Naive B cell (primary cell): ENCODE results near the gene FAP. TPM values are rescaled to one million over a fixed set of nuclear protein-coding genes. Genes with fewer than 3 reads are reported as not detected.

Experiments
- ATAC-seq, 2 donors: fragments of 150-1000 bp; cut with Tn5 transposase; 2 replicates each; pipeline ENCODE4 v1.10.0; 2021; ENCODE audit warnings: low read depth in 2 of 2, mild to moderate bottlenecking in 2 of 2, moderate library complexity in 2 of 2
- DNase-seq: peaks from one replicate; pipeline ENCODE4 v3.0.0; 2022
- H3K27ac Mint-ChIP-seq, 6 donors: one replicate each; pipeline ENCODE4 v1.8.0; 2020 to 2022; ENCODE audit warnings: mild to moderate bottlenecking in 6 of 6, mixed read lengths in 6 of 6, moderate library complexity in 5 of 6, inconsistent platforms in 2 of 6
- H3K27me3 Mint-ChIP-seq, 3 donors: one replicate each; pipeline ENCODE4 v1.8.0; 2021 to 2022; ENCODE audit warnings: mixed read lengths in 3 of 3, mild to moderate bottlenecking in 1 of 3
- H3K36me3 Mint-ChIP-seq, 2 donors: one replicate each; pipeline ENCODE4 v1.8.0; 2020 to 2022; ENCODE audit warnings: mixed read lengths in 2 of 2, inconsistent platforms in 1 of 2, mild to moderate bottlenecking in 1 of 2
- H3K4me1 Mint-ChIP-seq, 3 donors: one replicate each; pipeline ENCODE4 v1.8.0; 2020 to 2022; ENCODE audit warnings: mixed read lengths in 3 of 3, inconsistent platforms in 1 of 3, mild to moderate bottlenecking in 1 of 3, moderate library complexity in 1 of 3
- H3K4me3 Mint-ChIP-seq, 8 donors: one replicate each; pipeline ENCODE4 v1.8.0; 2020 to 2022; ENCODE audit warnings: mild to moderate bottlenecking in 8 of 8, mixed read lengths in 8 of 8, moderate library complexity in 8 of 8, inconsistent platforms in 2 of 8
- H3K9me3 Mint-ChIP-seq, 7 donors: one replicate each; pipeline ENCODE4 v1.8.0; 2020 to 2022; ENCODE audit warnings: mixed read lengths in 7 of 7, mild to moderate bottlenecking in 5 of 7, inconsistent platforms in 2 of 7, moderate library complexity in 1 of 7
- polyA plus RNA-seq, 6 donors: library from polyadenylated mRNA; unstranded; fragments of 300-500 nt; fragmentation: Illumina TruSeq; gene quantifications; one replicate each; pipeline ENCODE4 v1.2.3, GENCODE V29; 2021; ENCODE audit warnings: low read depth in 6 of 6

The FAP gene
- polyA plus RNA-seq, 6 donors from 2014 or later: not detected

- peaks cover 0 to 11% (median 11%) of the 10 kb centered on the region in 3 donors for H3K4me1 Mint-ChIP-seq
Observed at GRCh38 chr2:162257425-162257824, 14.2 kb upstream of the FAP start.

GRCh38 chr2:162256591-162256991, 13.3 kb upstream of the FAP start:
- peaks cover 0 to 4% (median 0%) of the 10 kb centered on the region in 7 donors for H3K9me3 Mint-ChIP-seq
- no peaks in the 10 kb centered on the region for H3K36me3 Mint-ChIP-seq
- ATAC-seq (no peak), DNase-seq (no peak)
- peaks cover 0 to 6% (median 6%) of the 10 kb centered on the region in 3 donors for H3K4me1 Mint-ChIP-seq
- no peak overlapping the region for H3K27ac Mint-ChIP-seq
- H3K4me3 Mint-ChIP-seq: no peak overlapping the region
- peaks cover 5 to 12% (median 6%) of the 10 kb centered on the region in 3 donors for H3K27me3 Mint-ChIP-seq

More at GRCh38 chr2:162257425-162257824, 14.2 kb upstream of the FAP start:
- no peaks in the 10 kb centered on the region for H3K36me3 Mint-ChIP-seq
- no peak overlapping the region for H3K4me3 Mint-ChIP-seq
- no peak overlapping the region for H3K27ac Mint-ChIP-seq
- DNase-seq (no peak), ATAC-seq (no peak)
- H3K27me3 Mint-ChIP-seq: peaks cover 5 to 12% (median 6%) of the 10 kb centered on the region in 3 donors
- H3K9me3 Mint-ChIP-seq: peaks cover 0 to 4% (median 0%) of the 10 kb centered on the region in 7 donors

GRCh38 chr2:162254236-162254871, 11.1 kb upstream of the FAP start:
- peaks cover 5 to 15% (median 14%) of the 10 kb centered on the region in 3 donors for H3K27me3 Mint-ChIP-seq
- H3K4me3 Mint-ChIP-seq: no peak overlapping the region
- peaks cover 0 to 3% of the 10 kb centered on the region in 2 donors for H3K36me3 Mint-ChIP-seq
- peaks cover 0 to 13% (median 2%) of the 10 kb centered on the region in 7 donors for H3K9me3 Mint-ChIP-seq
- no peak overlapping the region for H3K27ac Mint-ChIP-seq
- DNase-seq (no peak), ATAC-seq (no peak)
- H3K4me1 Mint-ChIP-seq: no peaks in the 10 kb centered on the region

GRCh38 chr2:162253435-162253834, 10.2 kb upstream of the FAP start:
- no peak for ATAC-seq
- Mint-ChIP-seq H3K27ac (no peak overlapping the region), H3K4me1 (no peaks in the 10 kb centered on the region), H3K9me3 (peaks cover 0 to 15% (median 2%) of the 10 kb centered on the region in 7 donors), H3K36me3 (peaks cover 0 to 5% of the 10 kb centered on the region in 2 donors), H3K27me3 (peaks cover 5 to 11% (median 9%) of the 10 kb centered on the region in 3 donors), H3K4me3 (no peak overlapping the region)
- no peak for DNase-seq

GRCh38 chr2:162252153-162252552, 8.9 kb upstream of the FAP start:
- H3K4me1 Mint-ChIP-seq: no peaks in the 10 kb centered on the region
- no peak overlapping the region for H3K27ac Mint-ChIP-seq
- DNase-seq (no peak), ATAC-seq (no peak)
- no peak overlapping the region for H3K4me3 Mint-ChIP-seq
- peaks cover 11 to 15% (median 15%) of the 10 kb centered on the region in 3 donors for H3K27me3 Mint-ChIP-seq
- peaks cover 0 to 15% (median 2%) of the 10 kb centered on the region in 7 donors for H3K9me3 Mint-ChIP-seq
- H3K36me3 Mint-ChIP-seq: peaks cover 0 to 5% of the 10 kb centered on the region in 2 donors

GRCh38 chr2:162245781-162246180, 2.5 kb upstream of the FAP start:
- Mint-ChIP-seq H3K9me3 (peaks cover 0 to 15% (median 1%) of the 10 kb centered on the region in 7 donors), H3K27ac (peak overlapping the region in 1 of 6 donors; percentile 33), H3K36me3 (peaks cover 0 to 5% of the 10 kb centered on the region in 2 donors), H3K4me1 (no peaks in the 10 kb centered on the region), H3K4me3 (no peak overlapping the region), H3K27me3 (peaks cover 14 to 22% (median 14%) of the 10 kb centered on the region in 3 donors)
- ATAC-seq (no peak), DNase-seq (no peak)

- Mint-ChIP-seq H3K4me1 (no peaks in the 10 kb centered on the region), H3K4me3 (no peak overlapping the region), H3K27me3 (peaks cover 13 to 25% (median 17%) of the 10 kb centered on the region in 3 donors), H3K9me3 (peaks cover 0 to 9% (median 0%) of the 10 kb centered on the region in 7 donors), H3K27ac (no peak overlapping the region), H3K36me3 (peaks cover 0 to 5% of the 10 kb centered on the region in 2 donors)
- DNase-seq: no peak
- no peak for ATAC-seq
Observed at GRCh38 chr2:162245061-162245460, 1.8 kb upstream of the FAP start.

GRCh38 chr2:162244541-162245031, 1.3 kb upstream of the FAP start:
- peaks cover 0 to 5% of the 10 kb centered on the region in 2 donors for H3K36me3 Mint-ChIP-seq
- H3K27me3 Mint-ChIP-seq: peaks cover 17 to 25% (median 21%) of the 10 kb centered on the region in 3 donors
- peaks cover 0 to 4% (median 0%) of the 10 kb centered on the region in 7 donors for H3K9me3 Mint-ChIP-seq
- H3K4me3 Mint-ChIP-seq: no peak overlapping the region
- no peaks in the 10 kb centered on the region for H3K4me1 Mint-ChIP-seq
- H3K27ac Mint-ChIP-seq: no peak overlapping the region
- ATAC-seq (no peak), DNase-seq (no peak)

GRCh38 chr2:162243715-162244114, 470 bp upstream of the FAP start:
- Mint-ChIP-seq H3K9me3 (no peaks in the 10 kb centered on the region), H3K4me1 (no peaks in the 10 kb centered on the region), H3K4me3 (no peak overlapping the region), H3K36me3 (no peaks in the 10 kb centered on the region), H3K27ac (no peak overlapping the region), H3K27me3 (peaks cover 25 to 31% (median 27%) of the 10 kb centered on the region in 3 donors)
- DNase-seq: no peak
- ATAC-seq: no peak

GRCh38 chr2:162242586-162243280, 512 bp downstream of the FAP start:
- H3K27ac Mint-ChIP-seq: no peak overlapping the region
- no peaks in the 10 kb centered on the region for H3K36me3 Mint-ChIP-seq
- no peaks in the 10 kb centered on the region for H3K4me1 Mint-ChIP-seq
- ATAC-seq: no peak
- no peaks in the 10 kb centered on the region for H3K9me3 Mint-ChIP-seq
- no peak for DNase-seq
- no peak overlapping the region for H3K4me3 Mint-ChIP-seq
- peaks cover 19 to 27% (median 24%) of the 10 kb centered on the region in 3 donors for H3K27me3 Mint-ChIP-seq

- H3K27me3 Mint-ChIP-seq: peaks cover 18 to 27% (median 19%) of the 10 kb centered on the region in 3 donors
- H3K27ac Mint-ChIP-seq: no peak overlapping the region
- ATAC-seq (no peak), DNase-seq (no peak)
- no peaks in the 10 kb centered on the region for H3K36me3 Mint-ChIP-seq
- no peaks in the 10 kb centered on the region for H3K9me3 Mint-ChIP-seq
- no peaks in the 10 kb centered on the region for H3K4me1 Mint-ChIP-seq
- H3K4me3 Mint-ChIP-seq: no peak overlapping the region
Observed at GRCh38 chr2:162241571-162241970, 1.7 kb downstream of the FAP start.

- Mint-ChIP-seq H3K36me3 (no peaks in the 10 kb centered on the region), H3K4me3 (no peak overlapping the region), H3K27ac (no peak overlapping the region), H3K27me3 (peaks cover 11 to 21% (median 11%) of the 10 kb centered on the region in 3 donors), H3K9me3 (peaks cover 0 to 4% (median 0%) of the 10 kb centered on the region in 7 donors), H3K4me1 (no peaks in the 10 kb centered on the region)
- DNase-seq (no peak), ATAC-seq (no peak)
Observed at GRCh38 chr2:162234620-162235462, 8.4 kb downstream of the FAP start.

GRCh38 chr2:162233197-162233596, 10.0 kb downstream of the FAP start:
- Mint-ChIP-seq H3K27me3 (peaks cover 0 to 14% (median 5%) of the 10 kb centered on the region in 3 donors), H3K36me3 (no peaks in the 10 kb centered on the region), H3K4me3 (no peak overlapping the region), H3K9me3 (peaks cover 0 to 4% (median 0%) of the 10 kb centered on the region in 7 donors), H3K4me1 (no peaks in the 10 kb centered on the region), H3K27ac (peak overlapping the region in 1 of 6 donors; percentile 6)
- DNase-seq (no peak), ATAC-seq (no peak)
